Breast epithelium (tissue), 3 donors: Measurements from ENCODE around the gene BZW1.

Source experiments
- POLR2A ChIP-seq: fragments of 450-650 bp; IDR thresholded peaks from one replicate; pipeline ENCODE4 v1.6.1; 2016; ENCODE audit warnings: antibody characterized with exemption, mild to moderate bottlenecking, moderate library complexity
- POLR2AphosphoS5 ChIP-seq, 3 donors: sonication (generic); formaldehyde crosslinking; IDR thresholded peaks; one replicate each; pipeline ENCODE4 v1.6.1; 2017; ENCODE audit warnings: antibody characterized with exemption in 3 of 3
- TF ChIP-seq, protein P1 (sequence below), 3 donors: fragments of 450-650 bp; IDR thresholded peaks; one replicate each; pipeline ENCODE4 v1.5.1; 2016 to 2017; ENCODE audit warnings: antibody characterized with exemption in 3 of 3, mild to moderate bottlenecking in 3 of 3, moderate library complexity in 3 of 3

DNA sequence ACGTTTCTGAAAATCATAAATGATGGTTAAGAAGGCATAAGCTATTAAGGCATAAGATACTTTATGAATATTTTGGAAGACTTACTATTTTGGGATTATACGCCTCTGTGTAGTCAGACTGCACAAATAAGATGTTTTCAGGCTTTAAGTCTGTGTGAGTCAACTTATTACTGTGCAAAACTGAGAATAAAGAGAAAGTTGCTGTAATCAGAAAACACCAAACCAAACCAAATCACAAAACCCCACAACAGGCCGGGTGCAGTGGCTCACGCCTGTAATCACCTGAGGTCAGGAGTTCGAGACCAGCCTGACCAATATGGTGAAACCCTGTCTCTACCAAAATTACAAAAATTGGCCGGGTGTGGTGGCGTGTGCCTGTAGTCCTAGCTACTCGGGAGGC lies 45.1 kb downstream of the BZW1 start:
- TF ChIP-seq, protein P1, sequence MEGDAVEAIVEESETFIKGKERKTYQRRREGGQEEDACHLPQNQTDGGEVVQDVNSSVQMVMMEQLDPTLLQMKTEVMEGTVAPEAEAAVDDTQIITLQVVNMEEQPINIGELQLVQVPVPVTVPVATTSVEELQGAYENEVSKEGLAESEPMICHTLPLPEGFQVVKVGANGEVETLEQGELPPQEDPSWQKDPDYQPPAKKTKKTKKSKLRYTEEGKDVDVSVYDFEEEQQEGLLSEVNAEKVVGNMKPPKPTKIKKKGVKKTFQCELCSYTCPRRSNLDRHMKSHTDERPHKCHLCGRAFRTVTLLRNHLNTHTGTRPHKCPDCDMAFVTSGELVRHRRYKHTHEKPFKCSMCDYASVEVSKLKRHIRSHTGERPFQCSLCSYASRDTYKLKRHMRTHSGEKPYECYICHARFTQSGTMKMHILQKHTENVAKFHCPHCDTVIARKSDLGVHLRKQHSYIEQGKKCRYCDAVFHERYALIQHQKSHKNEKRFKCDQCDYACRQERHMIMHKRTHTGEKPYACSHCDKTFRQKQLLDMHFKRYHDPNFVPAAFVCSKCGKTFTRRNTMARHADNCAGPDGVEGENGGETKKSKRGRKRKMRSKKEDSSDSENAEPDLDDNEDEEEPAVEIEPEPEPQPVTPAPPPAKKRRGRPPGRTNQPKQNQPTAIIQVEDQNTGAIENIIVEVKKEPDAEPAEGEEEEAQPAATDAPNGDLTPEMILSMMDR (IDR thresholded peaks at IDR 0.05), result no peak
- TF ChIP-seq POLR2AphosphoS5 (IDR thresholded peaks at IDR 0.05), result no peak
- no peak for TF ChIP-seq POLR2A
